Karpas-422 (cell line): ENCODE measurements around the gene ULK3. TPM values are rescaled to one million over a fixed set of nuclear protein-coding genes. Genes with fewer than 3 reads are reported as not detected.
A peak's percentile ranks its signal among the peaks of the same experiment; 100 is the strongest.

Source experiments
- DNase-seq: peaks from one replicate; pipeline ENCODE4 v3.0.0-alpha.2; 2015
- H2AFZ ChIP-seq: fragments of 200-600 bp; sonication (generic); 2 replicates; pipeline ENCODE4 v1.6.1; 2014; ENCODE audit warnings: antibody characterized with exemption, low read length, mixed read lengths
- H3K27ac ChIP-seq: fragments of 200-600 bp; sonication (generic); 2 replicates; pipeline ENCODE4 v1.5.1; 2014; ENCODE audit warnings: mild to moderate bottlenecking, low read length, moderate library complexity
- H3K27me3 ChIP-seq: fragments of 200-600 bp; sonication (generic); 2 replicates; pipeline ENCODE4 v1.6.1; 2014; ENCODE audit warnings: low read length, mixed read lengths
- H3K36me3 ChIP-seq: fragments of 200-600 bp; sonication (generic); 2 replicates; pipeline ENCODE4 v1.6.1; 2014; ENCODE audit warnings: low read length, mixed read lengths; ENCODE audit not compliant: insufficient read depth
- H3K4me1 ChIP-seq: fragments of 200-600 bp; sonication (generic); 2 replicates; pipeline ENCODE4 v1.6.1; 2014; ENCODE audit warnings: mild to moderate bottlenecking, low read length, mixed read lengths
- H3K4me2 ChIP-seq: fragments of 200-600 bp; sonication (generic); 2 replicates; pipeline ENCODE4 v1.6.1; 2014; ENCODE audit warnings: low read length, low read depth, mild to moderate bottlenecking; ENCODE audit not compliant: poor library complexity, severe bottlenecking
- H3K4me3 ChIP-seq: fragments of 200-600 bp; sonication (generic); 2 replicates; pipeline ENCODE4 v1.5.1; 2014; ENCODE audit warnings: mild to moderate bottlenecking, antibody characterized with exemption, low read length, mixed read lengths
- H3K79me2 ChIP-seq: fragments of 200-600 bp; sonication (generic); 2 replicates; pipeline ENCODE4 v1.6.1; 2014; ENCODE audit warnings: mild to moderate bottlenecking, low read length, mixed read lengths
- H3K9ac ChIP-seq: fragments of 200-600 bp; sonication (generic); 2 replicates; pipeline ENCODE4 v1.6.0; 2014; ENCODE audit warnings: low read length
- H3K9me2 ChIP-seq: fragments of 200-600 bp; sonication (generic), shearing (Covaris generic); replicated peaks from 2 replicates; pipeline ENCODE4 v1.6.0; 2014; ENCODE audit warnings: mild to moderate bottlenecking, low read length, moderate library complexity; ENCODE audit not compliant: insufficient read depth
- H3K9me3 ChIP-seq: fragments of 300-700, 200-600 bp; sonication (generic); 2 replicates; pipeline ENCODE4 v1.6.1; 2014; ENCODE audit warnings: low read length, mixed read lengths
- H4K20me1 ChIP-seq: fragments of 200-600 bp; sonication (generic); 2 replicates; pipeline ENCODE4 v1.6.1; 2014; ENCODE audit warnings: mild to moderate bottlenecking, antibody characterized with exemption, low read length, low read depth; ENCODE audit not compliant: insufficient read depth
- total RNA-seq: library from RNA; depleted of rRNA; stranded (reverse); fragments of >200 nt; shearing (Covaris generic); gene quantifications from 2 replicates; pipeline ENCODE4 v1.2.3, GENCODE V29; 2014; ENCODE audit warnings: low replicate concordance

ULK3 gene
- total RNA-seq, 1 experiment from 2014 or later: 87.3 TPM

- Histone ChIP-seq H3K36me3 (peaks cover 19% of the 10 kb centered on the region), H3K4me3 (no peak overlapping the region), H4K20me1 (no peaks in the 10 kb centered on the region), H2AFZ (no peak overlapping the region), H3K79me2 (peaks cover 78% of the 10 kb centered on the region), H3K4me2 (no peak overlapping the region), H3K27ac (no peak overlapping the region), H3K9ac (no peak overlapping the region), H3K27me3 (no peaks in the 10 kb centered on the region), H3K4me1 (peaks cover 18% of the 10 kb centered on the region), H3K9me2 (no peaks in the 10 kb centered on the region), H3K9me3 (no peaks in the 10 kb centered on the region)
- DNase-seq: no peak
Observed at GRCh38 chr15:74864296-74864695, 21.3 kb upstream of the ULK3 start.

- Histone ChIP-seq H3K9me2 (no peaks in the 10 kb centered on the region), H3K27ac (no peak overlapping the region), H3K27me3 (no peaks in the 10 kb centered on the region), H3K4me3 (no peak overlapping the region), H3K9me3 (no peaks in the 10 kb centered on the region), H3K36me3 (peaks cover 13% of the 10 kb centered on the region), H3K9ac (no peak overlapping the region), H2AFZ (no peak overlapping the region), H4K20me1 (no peaks in the 10 kb centered on the region), H3K4me1 (peaks cover 27% of the 10 kb centered on the region), H3K4me2 (no peak overlapping the region), H3K79me2 (peaks cover 76% of the 10 kb centered on the region)
- no peak for DNase-seq
Observed at GRCh38 chr15:74863239-74864056, 20.5 kb upstream of the ULK3 start.

GRCh38 chr15:74858369-74858740 lies 15.4 kb upstream of the ULK3 start:
- H2AFZ ChIP-seq: no peak overlapping the region
- peak overlapping the region; percentile 36; the same call in 1 of the 2 replicates for H3K9ac ChIP-seq
- H3K9me2 ChIP-seq: no peaks in the 10 kb centered on the region
- peaks cover 38% of the 10 kb centered on the region for H3K4me1 ChIP-seq
- H3K4me3 ChIP-seq: no peak overlapping the region
- H3K9me3 ChIP-seq: no peaks in the 10 kb centered on the region
- no peak for DNase-seq
- H3K4me2 ChIP-seq: peak overlapping the region; percentile 40
- H4K20me1 ChIP-seq: no peaks in the 10 kb centered on the region
- no peaks in the 10 kb centered on the region; the same call in 1 of the 2 replicates for H3K36me3 ChIP-seq
- peak overlapping the region; percentile 80 for H3K27ac ChIP-seq
- peaks cover 58% of the 10 kb centered on the region for H3K79me2 ChIP-seq
- no peaks in the 10 kb centered on the region for H3K27me3 ChIP-seq

- H3K9me3 ChIP-seq: no peaks in the 10 kb centered on the region
- DNase-seq: no peak
- H3K4me2 ChIP-seq: peak overlapping the region; percentile 40
- H3K27me3 ChIP-seq: no peaks in the 10 kb centered on the region
- no peaks in the 10 kb centered on the region for H4K20me1 ChIP-seq
- peaks cover 38% of the 10 kb centered on the region for H3K4me1 ChIP-seq
- no peaks in the 10 kb centered on the region; the same call in 1 of the 2 replicates for H3K36me3 ChIP-seq
- H3K27ac ChIP-seq: peak overlapping the region; percentile 80
- H3K4me3 ChIP-seq: no peak overlapping the region
- peak overlapping the region; percentile 36; the same call in 1 of the 2 replicates for H3K9ac ChIP-seq
- H3K79me2 ChIP-seq: peaks cover 53% of the 10 kb centered on the region
- H3K9me2 ChIP-seq: no peaks in the 10 kb centered on the region
- H2AFZ ChIP-seq: no peak overlapping the region
Observed at GRCh38 chr15:74857671-74858368, 14.9 kb upstream of the ULK3 start.

DNA sequence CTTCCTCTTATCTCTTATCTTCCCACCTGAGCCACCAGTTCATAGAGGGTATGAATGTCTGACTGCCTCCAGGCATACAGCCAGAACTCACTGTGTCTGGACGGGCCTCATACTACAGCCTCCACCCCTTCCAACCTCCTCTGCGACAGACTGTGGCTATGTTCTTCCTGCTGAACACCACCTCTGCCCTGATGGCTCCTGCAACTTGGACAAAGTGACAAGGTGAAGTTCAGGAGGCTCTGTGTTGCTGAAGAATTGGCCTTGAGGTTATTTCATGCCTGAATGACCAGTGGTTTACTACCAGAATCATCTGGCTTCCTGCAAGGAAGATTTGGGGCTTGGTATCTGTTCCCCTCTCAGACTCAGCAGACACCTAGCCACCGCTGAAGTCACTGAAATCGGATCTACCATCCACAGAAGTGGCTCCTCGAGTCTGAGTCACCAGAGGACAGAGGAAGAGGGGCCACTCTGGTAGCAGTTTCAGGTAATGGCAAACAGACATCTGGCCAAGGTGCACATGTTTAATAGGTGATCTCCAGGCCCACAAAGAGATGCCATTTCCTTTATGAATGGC lies 14.2 kb upstream of the ULK3 start:
- Histone ChIP-seq H3K9me3 (no peaks in the 10 kb centered on the region), H3K4me3 (no peak overlapping the region), H3K4me2 (peak overlapping the region; percentile 40), H3K9me2 (no peaks in the 10 kb centered on the region), H3K79me2 (peaks cover 47% of the 10 kb centered on the region), H3K9ac (peak overlapping the region; percentile 36; the same call in 1 of the 2 replicates), H2AFZ (no peak overlapping the region), H3K4me1 (peaks cover 38% of the 10 kb centered on the region), H3K36me3 (no peaks in the 10 kb centered on the region; the same call in 1 of the 2 replicates), H4K20me1 (no peaks in the 10 kb centered on the region), H3K27ac (peak overlapping the region; percentile 80), H3K27me3 (no peaks in the 10 kb centered on the region)
- DNase-seq: peak; percentile 69

GRCh38 chr15:74856537-74856936 lies 13.6 kb upstream of the ULK3 start:
- no peaks in the 10 kb centered on the region for H3K27me3 ChIP-seq
- no peaks in the 10 kb centered on the region for H4K20me1 ChIP-seq
- H3K4me3 ChIP-seq: no peak overlapping the region
- peak overlapping the region; percentile 80 for H3K27ac ChIP-seq
- peaks cover 38% of the 10 kb centered on the region for H3K4me1 ChIP-seq
- H2AFZ ChIP-seq: no peak overlapping the region
- no peaks in the 10 kb centered on the region for H3K9me3 ChIP-seq
- H3K36me3 ChIP-seq: no peaks in the 10 kb centered on the region; the same call in 1 of the 2 replicates
- no peak for DNase-seq
- H3K4me2 ChIP-seq: no peak overlapping the region
- no peaks in the 10 kb centered on the region for H3K9me2 ChIP-seq
- H3K9ac ChIP-seq: 0 out of 2 replicates have a peak overlapping the region, but pooled peaks have one; percentile 36
- H3K79me2 ChIP-seq: peaks cover 47% of the 10 kb centered on the region

DNA sequence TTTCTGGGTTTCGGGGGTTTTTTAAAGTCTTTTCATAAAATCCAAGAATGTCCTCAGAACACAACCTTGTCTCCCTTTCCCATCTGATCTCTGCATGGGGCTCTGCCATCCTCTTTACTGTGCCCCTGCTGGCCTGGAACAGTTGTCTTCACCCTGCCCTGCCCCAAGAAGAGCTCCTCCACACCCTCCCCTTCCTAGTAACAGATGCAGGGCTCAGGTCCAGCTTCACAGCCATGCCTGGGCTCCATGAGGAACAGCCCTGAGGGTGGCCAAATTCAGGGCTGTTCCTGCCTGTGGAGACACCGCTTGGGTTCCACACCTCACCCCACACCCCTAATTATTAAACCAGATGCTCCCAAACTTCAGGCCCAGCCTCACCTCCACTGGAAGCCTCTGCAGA lies 12.9 kb upstream of the ULK3 start:
- Histone ChIP-seq H3K9me3 (no peaks in the 10 kb centered on the region), H3K36me3 (no peaks in the 10 kb centered on the region; the same call in 1 of the 2 replicates), H3K4me1 (peaks cover 38% of the 10 kb centered on the region), H3K4me2 (no peak overlapping the region), H3K79me2 (peaks cover 42% of the 10 kb centered on the region), H3K27me3 (no peaks in the 10 kb centered on the region), H3K4me3 (no peak overlapping the region), H2AFZ (no peak overlapping the region), H3K9me2 (no peaks in the 10 kb centered on the region), H3K9ac (no peak overlapping the region), H3K27ac (no peak overlapping the region), H4K20me1 (no peaks in the 10 kb centered on the region)
- no peak for DNase-seq

GRCh38 chr15:74854453-74855022 lies 11.6 kb upstream of the ULK3 start:
- Histone ChIP-seq H3K79me2 (peaks cover 35% of the 10 kb centered on the region), H3K36me3 (peaks cover 2% of the 10 kb centered on the region), H4K20me1 (no peaks in the 10 kb centered on the region)

More at GRCh38 chr15:74854453-74855022, 11.6 kb upstream of the ULK3 start:
- Histone ChIP-seq H2AFZ (no peak overlapping the region), H3K4me2 (no peak overlapping the region), H3K4me1 (peaks cover 32% of the 10 kb centered on the region), H3K9me2 (no peaks in the 10 kb centered on the region), H3K27ac (no peak overlapping the region), H3K9me3 (no peaks in the 10 kb centered on the region), H3K4me3 (no peak overlapping the region), H3K27me3 (no peaks in the 10 kb centered on the region), H3K9ac (no peak overlapping the region)
- no peak for DNase-seq
